GM19372 (cell line): ENCODE data around the gene CCDC92.
"Not testable (repeated sequence)": the region's sequence is repeated elsewhere in the genome, so short reads cannot be mapped to it uniquely, and the experiment has no call there.

Experiments used
- ATAC-seq: cut with Tn5 transposase; IDR thresholded peaks from one replicate; pipeline ENCODE4 v1.9.1; 2021; ENCODE audit warnings: mild to moderate bottlenecking, low read depth, moderate library complexity; ENCODE audit not compliant: unreplicated experiment

Gene CCDC92

DNA sequence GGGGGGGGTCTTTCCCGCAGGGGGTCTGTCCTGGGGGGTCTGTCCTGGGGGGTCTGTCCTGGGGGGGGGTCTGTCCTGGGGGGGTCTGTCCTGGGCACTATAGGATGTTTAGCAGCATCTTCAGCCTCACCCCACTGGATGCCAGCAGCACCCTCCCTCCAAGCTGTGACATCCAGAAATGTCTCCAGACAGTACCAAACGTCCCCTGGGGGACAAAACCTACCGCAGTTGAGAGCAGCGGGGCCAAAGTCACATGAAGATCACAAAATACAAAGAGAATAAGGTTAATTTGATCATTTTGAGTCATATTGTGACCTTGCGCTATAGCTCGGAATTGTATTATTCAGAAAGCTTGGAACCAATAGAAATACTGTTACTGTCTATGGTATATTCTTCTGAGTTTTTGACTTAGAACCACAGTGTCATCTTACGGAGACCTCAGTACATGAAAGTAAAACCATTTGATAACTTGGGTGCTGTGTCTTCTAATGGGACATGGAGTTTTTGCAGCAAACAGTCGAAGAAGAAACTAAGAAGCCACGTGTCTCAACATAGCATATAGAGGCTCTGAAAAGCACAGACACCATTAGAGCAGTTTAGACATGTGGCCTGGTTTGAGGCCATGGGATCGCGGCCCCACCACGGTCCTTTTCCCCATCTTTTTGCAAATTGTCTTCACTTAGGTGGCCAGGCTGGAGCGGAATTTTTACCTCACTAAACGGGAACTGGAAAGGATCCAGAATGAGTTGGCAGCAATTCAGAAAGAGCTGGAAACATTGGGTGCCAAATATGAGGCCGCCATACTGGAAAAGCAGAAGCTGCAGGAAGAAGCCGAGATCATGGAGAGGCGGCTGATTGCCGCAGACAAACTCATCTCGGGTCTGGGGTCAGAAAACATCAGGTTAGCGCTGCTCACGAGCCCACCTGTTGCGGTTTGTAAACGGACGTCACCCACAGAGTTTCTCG lies 59.9 kb downstream of the CCDC92 start:
- no peak for ATAC-seq

GRCh38 chr12:123911672-123912409 lies 60.8 kb downstream of the CCDC92 start:
- ATAC-seq = not testable (repeated sequence)

GRCh38 chr12:123910761-123911193 lies 61.9 kb downstream of the CCDC92 start:
- no peak for ATAC-seq

GRCh38 chr12:123910057-123910456 lies 62.6 kb downstream of the CCDC92 start:
- ATAC-seq = no peak

- ATAC-seq = no peak
Observed at GRCh38 chr12:123908884-123909725, 63.5 kb downstream of the CCDC92 start.

- ATAC-seq = no peak
Observed at GRCh38 chr12:123907726-123908476, 64.7 kb downstream of the CCDC92 start.

GRCh38 chr12:123906711-123907420 lies 65.8 kb downstream of the CCDC92 start:
- ATAC-seq = no peak

DNA sequence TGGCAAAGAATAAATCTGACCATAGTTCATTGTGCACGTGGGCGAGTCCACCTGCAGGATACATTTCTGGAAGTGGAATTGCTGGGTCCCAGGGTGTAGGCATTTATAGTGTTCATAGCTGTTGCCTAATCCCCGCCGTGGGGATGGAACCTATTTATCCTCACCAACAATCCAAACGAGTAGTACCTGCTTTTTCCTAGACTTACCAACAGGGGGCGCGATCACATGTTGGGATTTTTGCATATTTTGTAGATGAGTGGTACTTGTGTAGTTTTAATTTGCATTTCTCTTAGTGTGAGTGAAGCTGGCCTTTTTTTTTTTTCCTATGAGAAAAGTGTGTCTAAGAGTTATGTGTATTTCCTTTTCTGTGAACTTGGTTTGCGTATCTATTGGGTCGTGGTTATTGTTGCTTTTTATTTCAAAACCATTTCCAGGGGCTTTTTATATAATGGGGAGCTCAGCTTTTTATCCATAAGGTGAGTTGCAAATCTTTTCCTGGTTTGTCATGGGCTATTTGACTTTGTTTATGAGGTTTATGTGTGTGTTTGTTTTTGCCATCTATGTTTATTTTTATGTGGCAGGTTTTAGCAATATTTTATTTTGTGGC lies 67.2 kb downstream of the CCDC92 start:
- no peak for ATAC-seq

GRCh38 chr12:123903301-123904065 lies 69.1 kb downstream of the CCDC92 start:
- no peak for ATAC-seq

GRCh38 chr12:123902821-123903220 lies 69.8 kb downstream of the CCDC92 start:
- ATAC-seq = no peak

DNA sequence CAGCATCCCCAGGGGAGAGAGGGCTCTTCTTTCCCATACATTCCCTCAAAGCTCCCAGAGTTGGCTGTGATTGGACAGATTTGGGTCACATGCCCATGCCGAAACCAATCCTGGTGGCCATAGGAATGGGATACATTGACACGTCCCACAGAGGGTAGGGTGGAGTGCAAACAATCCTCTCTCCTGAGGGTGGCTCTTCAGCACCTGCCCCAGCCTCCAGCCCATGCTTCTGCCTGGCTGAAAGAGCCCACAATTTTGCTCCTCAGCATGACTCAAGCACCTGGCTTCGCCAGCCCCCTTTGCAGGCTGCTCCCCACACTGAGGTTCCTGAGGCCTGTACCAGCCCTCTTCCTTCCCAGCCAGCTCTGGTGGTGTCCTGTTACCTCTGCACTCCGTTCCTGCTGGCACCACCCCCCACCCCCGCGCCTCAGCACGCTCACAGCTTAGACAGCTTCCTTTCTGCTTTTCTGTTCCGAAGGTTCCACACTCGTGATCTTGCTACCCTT lies 71.7 kb downstream of the CCDC92 start:
- ATAC-seq = no peak

DNA sequence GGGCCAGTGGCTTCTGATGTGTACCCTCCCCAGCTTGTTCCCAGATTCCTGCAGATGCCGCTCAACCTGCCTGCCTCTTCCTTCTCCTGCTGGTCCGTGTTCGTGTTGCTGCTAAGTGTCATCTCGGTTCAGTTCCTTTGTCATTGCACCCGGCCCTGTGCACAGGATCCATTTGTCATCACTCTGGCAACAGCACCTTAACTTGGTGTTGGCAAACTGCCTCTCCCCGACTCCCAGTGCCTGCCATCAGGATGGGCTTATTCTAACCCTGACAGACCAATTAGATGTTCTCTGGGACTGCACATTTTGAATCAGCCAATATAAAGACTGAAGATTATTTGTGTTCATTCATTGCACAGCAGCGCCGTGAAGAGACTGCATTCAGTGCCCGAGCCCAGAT lies 73.3 kb downstream of the CCDC92 start:
- ATAC-seq = no peak

- ATAC-seq = no peak
Observed at GRCh38 chr12:123898673-123899072, 74.0 kb downstream of the CCDC92 start.

- ATAC-seq = no peak
Observed at GRCh38 chr12:123897221-123897620, 75.4 kb downstream of the CCDC92 start.

- no peak for ATAC-seq
Observed at GRCh38 chr12:123896767-123897166, 75.9 kb downstream of the CCDC92 start.

- no peak for ATAC-seq
Observed at GRCh38 chr12:123895451-123895850, 77.2 kb downstream of the CCDC92 start.

DNA sequence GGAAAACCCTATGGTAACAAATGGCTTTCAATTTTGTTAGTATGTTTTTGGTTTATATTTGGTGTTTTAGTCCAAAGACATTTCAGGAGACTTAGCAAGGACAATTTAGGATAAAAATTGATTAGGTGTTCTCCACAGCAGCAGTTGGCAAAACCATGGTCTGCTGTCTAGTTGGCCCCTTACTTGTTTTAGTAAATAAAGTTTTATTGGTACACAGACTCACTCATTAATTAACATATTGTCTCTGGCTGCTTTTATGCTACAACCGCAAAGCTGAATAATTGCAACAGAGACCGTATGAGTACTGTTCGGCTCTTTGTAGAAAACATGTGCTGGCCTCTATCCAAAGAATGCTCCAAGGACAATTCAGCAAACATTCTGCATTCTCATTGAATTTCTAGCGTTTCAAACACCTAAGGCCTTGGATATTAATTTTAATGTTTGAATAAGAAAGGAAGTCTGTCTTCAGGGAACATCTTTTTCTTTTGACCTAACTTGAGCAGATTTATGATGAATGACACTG lies 77.7 kb downstream of the CCDC92 start:
- ATAC-seq = no peak

GRCh38 chr12:123893276-123893675 lies 79.4 kb downstream of the CCDC92 start:
- no peak for ATAC-seq
